MG63 (cell line): ENCODE data around the gene DEFB126. TPM values are rescaled to one million over a fixed set of nuclear protein-coding genes. Genes with fewer than 3 reads are reported as not detected.
"Not testable (repeated sequence)": the region's sequence is repeated elsewhere in the genome, so short reads cannot be mapped to it uniquely, and the experiment has no call there.

Source experiments
- DNase-seq: peaks from one replicate; pipeline ENCODE4 v3.0.0-alpha.2; 2020
- H3K27me3 ChIP-seq: fragments of 250-450 bp; sonication (Bioruptor Pico); 2 replicates; pipeline ENCODE4 v1.5.1; 2020; ENCODE audit warnings: mild to moderate bottlenecking, moderate library complexity
- H3K36me3 ChIP-seq: fragments of 250-450 bp; sonication (Bioruptor Pico); 2 replicates; pipeline ENCODE4 v1.5.1; 2020; ENCODE audit warnings: mild to moderate bottlenecking, moderate library complexity
- H3K4me3 ChIP-seq: fragments of 250-450 bp; sonication (Bioruptor Pico); 2 replicates; pipeline ENCODE4 v1.5.1; 2020; ENCODE audit warnings: mild to moderate bottlenecking, moderate library complexity
- H3K9me3 ChIP-seq: fragments of 250-450 bp; sonication (Bioruptor Pico); 2 replicates; pipeline ENCODE4 v1.5.1; 2020; ENCODE audit warnings: mild to moderate bottlenecking, moderate library complexity
- total RNA-seq: library from RNA; depleted of rRNA; stranded (reverse); fragments of >200 nt; shearing (Covaris generic); gene quantifications from 2 replicates; pipeline ENCODE4 v1.2.3, GENCODE V29; 2014; ENCODE audit warnings: low replicate concordance; rRNA removed

The DEFB126 gene
- total RNA-seq: not detected in 2 replicates

- DNase-seq: no peak
These were observed at the start of gene DEFB126 for GRCh38 chr20:142290-142689. Gene DEFB126 (plus strand): TSS chr20:142590. CDS start chr20:142629, 39 bp downstream.

GRCh38 chr20:93641-94040 lies 48.7 kb upstream of the DEFB126 start:
- no peak overlapping the region for H3K4me3 ChIP-seq
- DNase-seq: no peak

More at GRCh38 chr20:142290-142689, at the start of gene DEFB126:
- no peaks in the 10 kb centered on the region for H3K9me3 ChIP-seq
- H3K36me3 ChIP-seq: no peaks in the 10 kb centered on the region
- no peaks in the 10 kb centered on the region for H3K27me3 ChIP-seq
- no peak within 1 kb of the TSS for H3K4me3 ChIP-seq

GRCh38 chr20:95215-95614 lies 47.2 kb upstream of the DEFB126 start:
- no peak for DNase-seq
- Histone ChIP-seq H3K36me3 (no peaks in the 10 kb centered on the region), H3K4me3 (no peak overlapping the region), H3K9me3 (no peaks in the 10 kb centered on the region), H3K27me3 (no peaks in the 10 kb centered on the region)

More at GRCh38 chr20:93641-94040, 48.7 kb upstream of the DEFB126 start:
- Histone ChIP-seq H3K36me3 (no peaks in the 10 kb centered on the region), H3K27me3 (no peaks in the 10 kb centered on the region), H3K9me3 (no peaks in the 10 kb centered on the region)

- H3K27me3 ChIP-seq, H3K9me3 ChIP-seq, H3K36me3 ChIP-seq, H3K4me3 ChIP-seq, DNase-seq: not testable (repeated sequence)
These were observed 44.7 kb upstream of the DEFB126 start for GRCh38 chr20:97691-98090.

- no peak overlapping the region for H3K4me3 ChIP-seq
- DNase-seq: no peak
- H3K36me3 ChIP-seq: no peaks in the 10 kb centered on the region
- no peaks in the 10 kb centered on the region for H3K9me3 ChIP-seq
- H3K27me3 ChIP-seq: no peaks in the 10 kb centered on the region
These were observed 40.4 kb upstream of the DEFB126 start for GRCh38 chr20:101975-102374.

GRCh38 chr20:103456-103855 lies 38.9 kb upstream of the DEFB126 start:
- no peak overlapping the region for H3K4me3 ChIP-seq
- no peaks in the 10 kb centered on the region for H3K27me3 ChIP-seq
- H3K9me3 ChIP-seq: no peaks in the 10 kb centered on the region
- no peaks in the 10 kb centered on the region for H3K36me3 ChIP-seq
- no peak for DNase-seq

GRCh38 chr20:112396-112795 lies 30.0 kb upstream of the DEFB126 start:
- Histone ChIP-seq H3K9me3 (no peaks in the 10 kb centered on the region), H3K4me3 (no peak overlapping the region), H3K27me3 (no peaks in the 10 kb centered on the region), H3K36me3 (no peaks in the 10 kb centered on the region)
- no peak for DNase-seq

- Histone ChIP-seq H3K9me3 (no peaks in the 10 kb centered on the region), H3K36me3 (no peaks in the 10 kb centered on the region), H3K4me3 (no peak overlapping the region), H3K27me3 (no peaks in the 10 kb centered on the region)
- no peak for DNase-seq
These were observed 24.9 kb upstream of the DEFB126 start for GRCh38 chr20:117518-117917.

GRCh38 chr20:129786-130323 lies 12.5 kb upstream of the DEFB126 start:
- not testable (repeated sequence) for DNase-seq, H3K9me3 ChIP-seq, H3K27me3 ChIP-seq, H3K4me3 ChIP-seq, H3K36me3 ChIP-seq

- Histone ChIP-seq H3K27me3 (no peaks in the 10 kb centered on the region), H3K9me3 (no peaks in the 10 kb centered on the region), H3K36me3 (no peaks in the 10 kb centered on the region), H3K4me3 (no peak overlapping the region)
- DNase-seq: no peak
These were observed 4.5 kb upstream of the DEFB126 start for GRCh38 chr20:137668-138490.

- no peak for DNase-seq
- H3K4me3 ChIP-seq: no peak overlapping the region
- no peaks in the 10 kb centered on the region for H3K36me3 ChIP-seq
- H3K9me3 ChIP-seq: no peaks in the 10 kb centered on the region
- no peaks in the 10 kb centered on the region for H3K27me3 ChIP-seq
These were observed 3.5 kb downstream of the DEFB126 start for GRCh38 chr20:145877-146276.

GRCh38 chr20:152131-152530 lies 9.7 kb downstream of the DEFB126 start:
- no peaks in the 10 kb centered on the region for H3K9me3 ChIP-seq
- no peaks in the 10 kb centered on the region for H3K27me3 ChIP-seq
- no peaks in the 10 kb centered on the region for H3K36me3 ChIP-seq
- no peak overlapping the region for H3K4me3 ChIP-seq
- DNase-seq: no peak

- Histone ChIP-seq H3K27me3 (no peaks in the 10 kb centered on the region), H3K9me3 (no peaks in the 10 kb centered on the region), H3K36me3 (no peaks in the 10 kb centered on the region), H3K4me3 (no peak within 1 kb of the TSS)
- DNase-seq: no peak
These were observed 14.8 kb downstream of the DEFB126 start, which contains the start of gene DEFB127 for GRCh38 chr20:157154-157553. Gene DEFB127 (plus strand): TSS chr20:157454. CDS start chr20:157545, 91 bp downstream.

GRCh38 chr20:164618-165017 lies 22.2 kb downstream of the DEFB126 start:
- H3K36me3 ChIP-seq: no peaks in the 10 kb centered on the region

GRCh38 chr20:168876-169275 lies 26.5 kb downstream of the DEFB126 start:
- DNase-seq: no peak
- Histone ChIP-seq H3K36me3 (no peaks in the 10 kb centered on the region), H3K9me3 (no peaks in the 10 kb centered on the region), H3K27me3 (no peaks in the 10 kb centered on the region), H3K4me3 (no peak overlapping the region)

More at GRCh38 chr20:164618-165017, 22.2 kb downstream of the DEFB126 start:
- H3K27me3 ChIP-seq: no peaks in the 10 kb centered on the region
- no peak overlapping the region for H3K4me3 ChIP-seq
- no peak for DNase-seq
- H3K9me3 ChIP-seq: no peaks in the 10 kb centered on the region

GRCh38 chr20:184288-184687 lies 41.9 kb downstream of the DEFB126 start:
- H3K27me3 ChIP-seq: no peaks in the 10 kb centered on the region
- DNase-seq: no peak

GRCh38 chr20:187733-188132 lies 45.3 kb downstream of the DEFB126 start:
- Histone ChIP-seq H3K4me3 (no peak overlapping the region), H3K9me3 (no peaks in the 10 kb centered on the region; the same call in 1 of the 2 replicates), H3K36me3 (no peaks in the 10 kb centered on the region), H3K27me3 (no peaks in the 10 kb centered on the region)
- DNase-seq: no peak

More at GRCh38 chr20:184288-184687, 41.9 kb downstream of the DEFB126 start:
- Histone ChIP-seq H3K4me3 (no peak overlapping the region), H3K9me3 (no peaks in the 10 kb centered on the region; the same call in 1 of the 2 replicates), H3K36me3 (no peaks in the 10 kb centered on the region)

- Histone ChIP-seq H3K9me3 (no peaks in the 10 kb centered on the region; the same call in 1 of the 2 replicates), H3K27me3 (no peaks in the 10 kb centered on the region), H3K4me3 (no peak within 1 kb of the TSS), H3K36me3 (no peaks in the 10 kb centered on the region)
- DNase-seq: no peak
These were observed 47.2 kb downstream of the DEFB126 start, which contains the start of gene DEFB128 for GRCh38 chr20:189611-190010. Gene DEFB128 (minus strand): TSS chr20:189711. CDS start chr20:189623, 88 bp downstream.
